GM12874 (cell line): ENCODE measurements around the gene SAMD15.

Source experiments
- TF ChIP-seq, protein P1 (sequence below): IDR thresholded peaks from 2 replicates; pipeline ENCODE4 v1.5.1; 2011; ENCODE audit warnings: low read depth, mild to moderate bottlenecking, control low read depth, low read length, moderate library complexity; ENCODE audit not compliant: insufficient read depth

Gene SAMD15

GRCh38 chr14:77409131-77409533 lies 32.0 kb downstream of the SAMD15 start:
- TF ChIP-seq, protein P1, sequence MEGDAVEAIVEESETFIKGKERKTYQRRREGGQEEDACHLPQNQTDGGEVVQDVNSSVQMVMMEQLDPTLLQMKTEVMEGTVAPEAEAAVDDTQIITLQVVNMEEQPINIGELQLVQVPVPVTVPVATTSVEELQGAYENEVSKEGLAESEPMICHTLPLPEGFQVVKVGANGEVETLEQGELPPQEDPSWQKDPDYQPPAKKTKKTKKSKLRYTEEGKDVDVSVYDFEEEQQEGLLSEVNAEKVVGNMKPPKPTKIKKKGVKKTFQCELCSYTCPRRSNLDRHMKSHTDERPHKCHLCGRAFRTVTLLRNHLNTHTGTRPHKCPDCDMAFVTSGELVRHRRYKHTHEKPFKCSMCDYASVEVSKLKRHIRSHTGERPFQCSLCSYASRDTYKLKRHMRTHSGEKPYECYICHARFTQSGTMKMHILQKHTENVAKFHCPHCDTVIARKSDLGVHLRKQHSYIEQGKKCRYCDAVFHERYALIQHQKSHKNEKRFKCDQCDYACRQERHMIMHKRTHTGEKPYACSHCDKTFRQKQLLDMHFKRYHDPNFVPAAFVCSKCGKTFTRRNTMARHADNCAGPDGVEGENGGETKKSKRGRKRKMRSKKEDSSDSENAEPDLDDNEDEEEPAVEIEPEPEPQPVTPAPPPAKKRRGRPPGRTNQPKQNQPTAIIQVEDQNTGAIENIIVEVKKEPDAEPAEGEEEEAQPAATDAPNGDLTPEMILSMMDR = peak; percentile 15; the same call in 1 of the 2 replicates

DNA sequence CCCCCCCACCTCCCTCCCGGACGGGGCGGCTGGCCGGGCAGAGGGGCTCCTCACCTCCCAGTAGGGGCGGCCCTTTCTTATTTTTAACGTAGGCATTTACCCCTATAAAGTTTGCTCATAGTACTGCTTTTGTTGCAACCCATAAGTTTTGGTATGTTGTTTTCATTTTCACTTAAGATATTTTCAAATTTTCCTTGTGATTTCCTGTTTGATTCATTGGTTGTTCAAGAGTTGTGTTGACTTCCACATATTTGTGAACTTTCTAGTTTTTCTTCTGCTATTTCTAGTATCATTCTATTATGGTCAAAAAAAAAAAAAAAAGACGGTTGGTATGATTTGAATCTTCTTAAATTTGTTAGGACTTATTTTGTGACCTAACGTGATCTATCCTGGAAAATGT lies 39.7 kb downstream of the SAMD15 start:
- TF ChIP-seq, protein P1 = no peak

DNA sequence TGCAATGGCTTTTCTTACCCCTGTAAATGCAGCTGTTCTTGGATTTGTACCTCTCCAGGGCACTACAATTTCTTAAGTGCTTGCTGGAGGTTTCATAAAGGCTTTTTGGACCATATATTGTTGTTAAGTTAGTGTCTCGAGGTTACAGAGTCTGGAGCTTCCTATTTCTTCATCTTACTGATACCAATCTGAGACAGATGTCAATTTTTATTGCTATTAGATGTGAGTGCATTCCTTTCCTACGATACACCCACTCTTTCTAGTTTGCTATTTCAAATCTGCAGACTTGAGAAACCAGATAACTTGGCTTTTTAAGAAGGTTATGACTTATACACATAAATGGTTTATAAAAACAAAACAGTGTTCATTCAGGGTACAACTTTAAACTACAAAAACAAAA lies 44.0 kb downstream of the SAMD15 start:
- TF ChIP-seq, protein P1 = no peak

GRCh38 chr14:77423423-77423822 lies 46.2 kb downstream of the SAMD15 start, which contains the start of gene NOXRED1:
TSS of gene NOXRED1 (minus strand) at chr14:77423523. CDS start at chr14:77422889, 634 bp downstream.
- TF ChIP-seq, protein P1 = no peak

- TF ChIP-seq, protein P1 = no peak
Observed at GRCh38 chr14:77424862-77425261, 47.7 kb downstream of the SAMD15 start.

DNA sequence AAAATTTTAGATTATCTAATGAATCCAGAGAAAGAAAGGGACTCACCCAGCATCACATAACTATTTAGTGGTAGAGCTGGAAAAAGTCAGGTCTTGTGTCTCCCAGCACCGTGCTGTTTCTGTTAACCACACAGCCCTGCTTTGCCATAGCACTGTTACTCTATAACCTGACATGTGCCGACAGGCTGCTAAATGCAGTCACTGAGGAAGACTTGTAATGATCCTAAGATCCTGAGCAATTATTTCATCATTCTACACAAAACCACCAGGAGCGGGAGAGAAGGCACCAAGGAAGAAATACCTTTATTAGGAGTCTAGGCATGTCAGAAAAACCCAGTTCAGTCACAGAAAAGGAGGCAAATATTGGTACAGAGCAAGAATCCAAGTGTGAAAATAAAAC lies 49.2 kb downstream of the SAMD15 start:
- TF ChIP-seq, protein P1 = no peak

- TF ChIP-seq, protein P1 = no peak
Observed at GRCh38 chr14:77436042-77436441, 58.9 kb downstream of the SAMD15 start.
